A673 (cell line): ENCODE measurements around the gene CHTF18.
"Not testable (repeated sequence)": the region's sequence is repeated elsewhere in the genome, so short reads cannot be mapped to it uniquely, and the experiment has no call there.

ENCODE experiments used
- CTCF ChIP-seq: fragments of 300-800, 200-600 bp; sonication (generic); conservative IDR thresholded peaks from 2 replicates; pipeline ENCODE4 v1.5.1; 2017; ENCODE audit warnings: low read depth, mild to moderate bottlenecking, antibody characterized with exemption, low read length, moderate library complexity, mixed read lengths
- EZH2 ChIP-seq: fragments of 200-600 bp; sonication (generic); IDR thresholded peaks from 2 replicates; pipeline ENCODE4 v1.6.1; 2017; ENCODE audit warnings: borderline replicate concordance, low read depth, mild to moderate bottlenecking, mixed read lengths, antibody characterized with exemption, low read length; ENCODE audit not compliant: poor library complexity, severe bottlenecking

GRCh38 chr16:836822-837221, 48.4 kb downstream of the CHTF18 start:
- not testable (repeated sequence) for TF ChIP-seq CTCF, EZH2
